KG1 (cell line): Measurements from ENCODE around the gene C2CD3.
"Not testable (repeated sequence)": the region's sequence is repeated elsewhere in the genome, so short reads cannot be mapped to it uniquely, and the experiment has no call there.

Experiments
- DNase-seq: peaks from one replicate; lab custom pipeline; 2025; lab: John Stamatoyannopoulos, UW

C2CD3 gene

GRCh38 chr11:74162681-74163467, 7.9 kb downstream of the C2CD3 start:
- no peak for DNase-seq

- no peak for DNase-seq
These were observed 11.2 kb downstream of the C2CD3 start for GRCh38 chr11:74159642-74160041.

GRCh38 chr11:74157169-74157568, 13.6 kb downstream of the C2CD3 start:
- no peak for DNase-seq

- DNase-seq, result no peak
These were observed 16.1 kb downstream of the C2CD3 start for GRCh38 chr11:74154620-74155281.

GRCh38 chr11:74153224-74153623, 17.6 kb downstream of the C2CD3 start:
- DNase-seq, result no peak

GRCh38 chr11:74147199-74147929, 23.4 kb downstream of the C2CD3 start:
- no peak for DNase-seq

- DNase-seq, result no peak
These were observed 26.2 kb downstream of the C2CD3 start for GRCh38 chr11:74144592-74144991.

- DNase-seq, result no peak
These were observed 28.2 kb downstream of the C2CD3 start for GRCh38 chr11:74142624-74143023.

GRCh38 chr11:74141908-74142307, 28.9 kb downstream of the C2CD3 start:
- DNase-seq, result no peak

- DNase-seq, result no peak
These were observed 29.5 kb downstream of the C2CD3 start for GRCh38 chr11:74141241-74141695.

- DNase-seq, result not testable (repeated sequence)
These were observed 30.8 kb downstream of the C2CD3 start for GRCh38 chr11:74139919-74140431.

GRCh38 chr11:74139151-74139918, 31.5 kb downstream of the C2CD3 start:
- no peak for DNase-seq

- DNase-seq, result no peak
These were observed 32.2 kb downstream of the C2CD3 start for GRCh38 chr11:74138572-74138971.

- no peak for DNase-seq
These were observed 32.8 kb downstream of the C2CD3 start for GRCh38 chr11:74138021-74138420.

- DNase-seq, result no peak
These were observed 35.5 kb downstream of the C2CD3 start for GRCh38 chr11:74135127-74135840.

GRCh38 chr11:74134661-74135060, 36.1 kb downstream of the C2CD3 start:
- DNase-seq, result no peak

- no peak for DNase-seq
These were observed 37.4 kb downstream of the C2CD3 start for GRCh38 chr11:74133436-74133835.

GRCh38 chr11:74132833-74133232, 38.0 kb downstream of the C2CD3 start:
- DNase-seq, result no peak

GRCh38 chr11:74129121-74129520, 41.7 kb downstream of the C2CD3 start:
- DNase-seq, result not testable (repeated sequence)

- no peak for DNase-seq
These were observed 47.8 kb downstream of the C2CD3 start for GRCh38 chr11:74123008-74123448.

GRCh38 chr11:74121804-74122203, 49.0 kb downstream of the C2CD3 start:
- no peak for DNase-seq
